Right kidney (tissue), 1 donor: ENCODE results near the gene OGFOD2.

ENCODE experiments used
- DNase-seq: peaks from one replicate; pipeline ENCODE4 v3.0.0-alpha.2; 2016

The OGFOD2 gene

DNA sequence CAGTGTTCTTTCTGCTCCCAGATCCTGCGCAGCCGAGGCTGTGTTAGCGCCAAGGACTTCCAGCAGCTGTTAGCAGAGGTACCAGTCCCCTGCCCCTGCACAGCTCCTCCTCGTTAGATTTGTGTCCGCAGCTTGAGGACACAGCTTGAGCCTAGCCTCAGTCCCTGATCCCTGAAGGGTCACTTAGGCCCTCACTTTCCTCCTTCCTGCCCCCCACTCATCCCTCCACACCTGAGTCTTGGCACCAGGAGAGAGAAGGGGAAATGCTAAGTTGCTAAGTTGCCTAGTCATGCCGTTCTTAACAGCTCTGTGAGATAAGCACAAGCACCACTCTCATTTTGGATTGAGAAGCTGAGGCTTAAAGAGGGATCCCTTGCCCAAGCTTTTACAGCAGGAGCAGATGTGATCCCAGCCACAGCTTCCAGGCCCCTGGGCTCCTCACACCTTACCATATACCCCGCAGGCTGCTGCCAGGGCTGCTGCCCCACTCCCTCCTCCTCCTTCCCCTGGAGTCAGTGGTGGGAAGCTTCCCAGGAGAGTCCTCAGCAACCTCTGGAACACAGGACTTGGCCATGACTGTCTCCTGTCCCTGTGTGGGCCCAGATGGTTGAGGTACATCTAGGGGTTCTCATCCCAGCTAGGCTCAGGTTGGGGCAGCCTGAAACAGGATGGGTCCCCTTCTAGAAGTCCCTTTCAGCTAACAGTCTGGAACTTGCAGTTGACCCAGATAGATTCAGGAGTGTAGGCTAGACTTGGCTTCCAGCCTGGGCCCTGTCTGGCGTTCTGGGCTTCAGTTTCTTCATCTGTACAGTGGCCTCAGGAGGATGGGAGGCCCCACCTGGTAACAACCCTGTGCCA is 975 bp downstream of the OGFOD2 start:
- DNase-seq, result no peak

DNA sequence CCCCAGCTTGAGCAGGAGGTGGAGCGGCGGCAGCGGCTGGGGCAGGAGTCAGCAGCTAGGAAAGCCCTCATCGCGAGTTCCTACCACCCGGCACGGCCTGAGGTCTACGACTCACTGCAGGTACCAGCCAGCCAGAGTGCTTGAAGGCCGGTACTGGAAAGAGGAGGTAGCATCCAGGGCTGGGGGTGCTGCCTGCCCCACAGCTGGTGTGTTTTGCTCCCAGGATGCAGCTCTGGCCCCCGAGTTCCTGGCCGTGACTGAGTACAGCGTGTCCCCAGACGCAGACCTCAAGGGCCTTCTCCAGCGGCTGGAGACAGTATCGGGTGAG is 1.6 kb downstream of the OGFOD2 start:
- no peak for DNase-seq

DNA sequence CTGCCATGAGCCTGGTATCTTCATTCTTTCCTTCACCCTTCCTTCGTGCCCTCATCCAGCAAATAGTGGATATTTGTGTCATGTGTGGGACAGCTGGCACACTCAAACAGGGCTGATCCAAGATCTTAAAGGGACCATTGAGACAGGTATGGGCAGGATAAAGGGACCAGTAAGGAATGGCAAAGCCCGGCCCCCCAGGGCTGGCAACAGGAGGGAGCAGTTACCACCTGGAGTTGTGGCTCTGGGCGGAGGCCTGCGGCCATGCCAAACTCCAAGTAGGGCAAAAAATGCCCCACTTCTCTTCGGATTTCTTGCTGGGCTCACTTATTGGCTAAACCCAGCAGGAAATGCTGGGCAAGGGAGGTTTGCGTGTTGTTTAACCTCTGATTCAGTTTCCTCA is 2.1 kb downstream of the OGFOD2 start:
- DNase-seq, result no peak

DNA sequence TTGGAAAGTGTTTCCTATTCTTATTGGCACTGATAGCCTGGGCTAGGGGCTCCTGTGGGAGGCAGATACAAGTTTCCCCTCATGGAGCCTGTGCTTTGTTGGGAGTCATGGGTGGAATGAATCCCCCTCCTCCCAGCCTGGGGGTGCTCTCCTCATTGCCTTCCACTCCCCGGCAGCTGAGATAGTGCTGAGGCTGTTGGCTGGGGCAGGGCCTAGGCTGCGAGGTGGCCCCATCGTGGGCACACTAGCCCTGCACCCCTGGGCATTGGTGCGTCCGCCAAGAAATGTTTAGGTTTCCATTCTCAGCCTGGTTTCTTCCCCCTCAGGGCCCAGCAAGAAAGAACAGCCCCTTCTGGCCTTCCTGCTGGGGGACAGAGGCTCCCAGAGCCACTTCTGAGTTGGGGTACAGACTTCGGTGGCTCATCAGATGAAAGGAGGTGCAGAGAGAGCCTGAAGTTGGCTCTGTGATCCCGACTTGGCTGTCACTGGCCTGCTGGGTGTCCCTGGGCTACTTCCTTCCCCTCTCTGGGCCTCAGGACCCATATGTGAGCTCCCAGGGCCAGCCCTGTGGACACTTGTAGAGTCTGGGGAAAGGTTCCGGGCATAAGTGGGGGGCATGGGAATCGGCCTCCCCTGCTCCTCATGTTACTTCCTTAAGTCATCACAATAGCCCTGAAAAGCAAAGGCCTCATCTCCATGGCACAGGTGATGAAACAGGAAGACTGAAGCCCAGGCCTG is 2.8 kb downstream of the OGFOD2 start:
- no peak for DNase-seq

DNA sequence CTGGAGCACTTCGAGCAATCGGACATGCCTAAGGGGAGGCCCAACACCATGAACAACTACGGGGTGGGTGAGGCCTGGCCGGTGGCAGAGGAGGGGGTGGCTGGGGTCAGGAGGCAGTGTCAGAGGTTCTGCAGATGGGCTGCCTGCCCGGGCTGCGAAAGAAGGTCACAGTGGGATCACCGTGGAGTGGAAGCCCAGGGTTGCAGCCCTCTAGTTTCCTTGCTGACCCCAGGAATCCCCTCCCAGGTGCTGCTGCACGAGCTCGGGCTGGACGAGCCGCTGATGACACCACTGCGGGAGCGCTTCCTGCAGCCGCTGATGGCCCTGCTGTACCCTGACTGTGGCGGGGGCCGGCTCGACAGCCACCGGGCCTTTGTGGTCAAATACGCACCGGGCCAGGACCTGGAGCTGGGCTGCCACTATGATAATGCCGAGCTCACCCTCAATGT is 3.5 kb downstream of the OGFOD2 start:
- no peak for DNase-seq

DNA sequence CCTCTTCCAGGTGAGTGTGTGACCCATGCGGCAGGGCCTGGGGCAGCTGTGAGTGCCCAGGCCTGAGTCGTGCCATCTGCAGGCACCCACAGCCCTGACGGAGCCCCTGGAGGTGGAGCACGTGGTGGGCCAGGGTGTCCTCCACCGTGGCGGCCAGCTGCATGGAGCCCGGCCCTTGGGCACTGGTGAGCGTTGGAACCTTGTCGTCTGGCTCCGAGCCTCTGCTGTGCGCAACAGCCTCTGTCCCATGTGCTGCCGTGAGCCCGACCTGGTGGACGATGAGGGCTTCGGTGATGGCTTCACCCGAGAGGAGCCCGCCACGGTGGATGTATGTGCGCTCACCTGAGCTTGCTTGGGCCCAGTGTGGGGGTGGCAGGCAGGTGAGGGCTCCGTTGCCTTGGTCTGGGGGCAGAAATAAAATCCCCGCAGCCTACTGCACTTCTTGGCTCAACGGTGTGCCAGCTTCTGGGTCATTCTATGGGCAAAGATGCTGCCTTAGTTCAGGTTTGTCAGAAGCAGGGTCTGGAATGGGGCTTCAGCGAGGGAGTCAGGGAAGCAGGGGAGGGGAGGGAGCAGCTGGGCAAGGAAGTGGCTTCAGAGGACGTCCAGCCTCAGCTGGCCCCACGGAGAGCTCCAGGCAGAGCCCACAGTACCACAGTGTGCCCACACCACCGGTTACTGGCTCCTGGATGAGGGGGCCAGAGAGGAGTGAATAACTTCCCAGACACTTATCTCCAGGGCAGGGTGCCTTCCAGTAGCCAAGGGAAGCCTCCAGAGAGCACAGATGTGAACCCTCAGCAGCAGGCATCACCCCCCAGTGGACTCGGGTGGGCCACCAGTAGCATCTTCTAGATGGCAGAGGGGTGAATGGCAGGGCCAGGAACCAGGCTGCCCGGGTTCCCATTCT is 4.2 kb downstream of the OGFOD2 start:
- DNase-seq, result no peak

DNA sequence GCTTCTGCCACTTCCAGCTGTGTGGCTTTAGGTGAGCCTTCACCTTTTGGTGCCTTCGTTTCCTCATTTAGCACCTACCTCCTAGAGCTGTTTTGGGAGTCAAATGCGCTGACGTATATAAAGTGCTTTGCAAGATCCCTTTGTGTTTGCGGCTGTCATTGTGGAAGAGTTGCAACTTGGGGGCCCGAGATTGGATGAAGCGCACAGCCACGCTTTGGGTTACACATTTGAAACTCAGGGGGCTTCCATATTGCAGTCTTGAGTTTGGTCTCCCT is 4.8 kb downstream of the OGFOD2 start:
- DNase-seq, result no peak

DNA sequence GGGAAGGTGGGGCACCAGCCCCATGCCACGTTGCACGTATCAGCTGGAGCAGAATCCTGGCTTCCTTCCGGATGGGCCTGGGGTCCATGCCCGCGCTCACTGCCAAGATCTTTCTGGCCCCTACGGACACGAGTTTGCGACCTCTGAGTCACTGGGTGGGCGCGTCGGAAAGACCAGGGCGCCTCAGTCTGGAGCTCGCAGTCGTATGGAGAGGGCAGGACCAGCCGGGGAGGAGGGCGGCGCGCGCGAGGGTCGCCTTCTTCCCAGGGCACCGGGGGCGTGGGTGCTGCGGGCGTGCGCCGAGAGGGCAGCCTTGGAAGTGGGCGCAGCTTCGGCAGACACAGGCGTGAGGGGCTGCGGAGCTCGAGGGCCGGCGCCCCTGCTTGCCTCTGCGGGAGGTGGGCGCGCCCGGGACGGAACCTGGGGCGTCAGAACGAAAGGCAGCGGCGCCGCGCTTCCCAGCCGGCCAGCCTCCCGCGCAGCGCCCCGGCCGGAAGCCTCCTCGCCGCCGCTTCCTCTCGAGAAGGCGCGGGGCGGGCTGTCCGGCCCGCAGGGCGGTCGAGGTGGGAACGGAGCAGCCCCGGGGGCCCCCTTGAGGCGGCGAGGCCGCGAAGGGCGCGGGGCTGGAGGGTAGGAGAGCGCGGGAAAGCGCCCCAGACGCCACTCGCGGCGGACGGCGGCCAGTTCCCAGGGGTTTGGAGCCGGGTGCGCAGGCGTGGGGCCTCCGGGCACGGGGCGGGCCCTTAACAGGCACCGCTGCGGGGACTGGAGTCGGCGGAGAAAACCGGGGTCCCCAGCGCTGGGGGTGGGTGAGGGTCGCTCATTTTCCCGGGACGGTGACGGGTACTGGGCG is 5.4 kb downstream of the OGFOD2 start, which contains the start of gene ARL6IP4:
Gene ARL6IP4 (plus strand): TSS at position 499 of the 853 bp plus-strand sequence. CDS start 459 bp downstream, outside the sequence.
- peak; percentile 90 for DNase-seq

DNA sequence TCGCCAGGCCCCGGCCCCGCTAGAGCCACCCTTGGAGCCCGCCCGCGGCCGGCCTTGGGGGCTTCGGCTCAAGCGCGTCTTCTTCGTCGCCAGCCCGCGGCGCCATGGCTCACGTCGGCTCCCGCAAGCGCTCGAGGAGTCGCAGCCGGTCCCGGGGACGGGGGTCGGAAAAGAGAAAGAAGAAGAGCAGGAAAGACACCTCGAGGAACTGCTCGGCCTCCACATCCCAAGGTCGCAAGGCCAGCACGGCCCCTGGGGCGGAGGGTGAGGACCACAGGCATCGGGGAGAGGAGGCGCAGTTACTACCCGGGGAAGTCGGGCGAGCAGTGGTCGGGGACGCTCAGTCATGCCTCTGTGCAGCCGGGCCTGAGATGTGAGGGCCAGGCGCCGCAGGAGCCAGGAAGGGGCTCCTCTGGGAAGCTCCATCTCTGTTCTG is 6.0 kb downstream of the OGFOD2 start:
- DNase-seq, result no peak

DNA sequence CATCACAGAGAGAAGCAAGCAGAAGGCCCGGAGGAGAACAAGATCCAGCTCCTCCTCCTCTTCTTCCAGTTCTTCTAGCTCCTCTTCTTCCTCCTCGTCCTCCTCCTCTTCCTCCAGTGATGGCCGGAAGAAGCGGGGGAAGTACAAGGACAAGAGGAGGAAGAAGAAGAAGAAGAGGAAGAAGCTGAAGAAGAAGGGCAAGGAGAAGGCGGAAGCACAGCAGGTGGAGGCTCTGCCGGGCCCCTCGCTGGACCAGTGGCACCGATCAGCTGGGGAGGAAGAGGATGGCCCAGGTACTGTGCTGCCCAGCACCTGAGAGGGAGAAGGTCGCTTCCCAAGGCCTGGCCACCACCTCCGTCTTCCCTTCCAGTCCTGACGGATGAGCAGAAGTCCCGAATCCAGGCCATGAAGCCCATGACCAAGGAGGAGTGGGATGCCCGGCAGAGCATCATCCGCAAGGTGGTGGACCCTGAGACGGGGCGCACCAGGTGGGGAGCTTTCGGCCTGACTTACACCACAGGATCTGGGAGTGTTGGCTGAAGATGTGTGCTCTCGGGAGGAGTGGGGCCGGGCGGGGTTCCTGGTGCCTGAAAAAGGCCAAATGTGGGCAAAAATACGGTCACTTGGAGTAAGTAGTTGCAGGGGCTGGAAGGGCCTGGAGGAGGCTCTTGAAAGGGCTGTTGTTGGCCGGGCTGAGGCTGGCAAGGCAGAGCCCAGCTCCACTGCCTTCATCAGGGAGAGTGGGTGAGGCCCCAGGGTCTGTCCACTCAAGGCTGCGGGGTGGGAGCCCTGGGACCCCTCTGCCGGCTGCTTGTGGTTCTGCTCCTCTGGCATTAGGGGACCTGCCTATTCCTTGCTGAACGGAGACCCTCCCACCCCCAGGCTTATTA is 6.8 kb downstream of the OGFOD2 start:
- DNase-seq, result no peak

DNA sequence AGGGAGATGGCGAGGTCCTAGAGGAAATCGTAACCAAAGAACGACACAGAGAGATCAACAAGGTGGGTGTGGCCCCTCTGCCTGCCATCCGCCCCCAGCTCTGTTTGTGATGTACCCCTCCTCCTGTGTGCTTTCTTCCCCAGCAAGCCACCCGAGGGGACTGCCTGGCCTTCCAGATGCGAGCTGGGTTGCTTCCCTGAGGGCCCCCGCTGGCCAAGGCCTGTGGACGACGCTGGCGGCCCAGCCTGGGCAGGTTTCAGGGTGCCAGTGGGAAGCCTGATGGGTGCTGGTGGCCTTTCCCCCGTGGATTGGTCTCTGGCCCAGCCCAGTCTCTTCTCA is 7.4 kb downstream of the OGFOD2 start:
- no peak for DNase-seq

DNA sequence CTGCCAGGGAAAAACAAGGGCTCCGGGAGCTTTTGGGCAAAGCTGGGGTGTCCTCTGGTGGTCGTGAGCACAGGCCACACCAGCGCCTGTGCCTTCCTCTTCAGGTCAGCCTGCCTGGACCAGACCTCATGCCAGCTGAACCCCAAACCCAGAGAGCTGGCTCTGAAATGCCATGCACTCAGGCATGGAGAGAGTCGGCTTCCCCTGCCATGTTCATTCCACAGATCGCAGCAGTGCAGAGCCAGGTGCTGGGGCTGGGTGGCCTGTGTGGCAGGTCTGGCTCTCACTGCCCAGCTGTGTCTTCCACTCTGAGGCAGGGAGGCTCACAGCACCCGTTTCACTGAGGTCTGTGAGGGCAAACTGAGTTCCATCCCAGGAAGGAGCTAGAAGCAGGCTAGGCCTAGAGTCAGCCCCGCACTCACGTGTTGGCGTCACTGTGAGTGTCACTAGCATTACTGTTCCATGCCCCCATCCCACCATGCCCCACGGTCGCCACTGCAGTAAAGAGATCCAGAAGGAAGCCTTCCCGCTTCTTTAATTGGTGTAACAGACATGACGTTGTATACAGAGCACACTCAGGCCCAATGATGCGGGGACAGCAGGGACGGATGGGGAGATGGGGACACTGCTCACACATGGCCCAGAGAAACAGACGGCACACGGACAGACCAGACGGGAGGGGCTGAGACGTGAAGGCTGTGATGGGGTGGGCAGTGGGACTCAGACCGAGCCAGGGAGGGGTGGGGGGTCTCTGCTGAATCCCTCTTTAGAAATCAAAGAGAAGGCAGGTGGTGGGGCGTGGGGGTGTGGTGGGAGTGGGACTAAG is 8.1 kb downstream of the OGFOD2 start:
- no peak for DNase-seq

DNA sequence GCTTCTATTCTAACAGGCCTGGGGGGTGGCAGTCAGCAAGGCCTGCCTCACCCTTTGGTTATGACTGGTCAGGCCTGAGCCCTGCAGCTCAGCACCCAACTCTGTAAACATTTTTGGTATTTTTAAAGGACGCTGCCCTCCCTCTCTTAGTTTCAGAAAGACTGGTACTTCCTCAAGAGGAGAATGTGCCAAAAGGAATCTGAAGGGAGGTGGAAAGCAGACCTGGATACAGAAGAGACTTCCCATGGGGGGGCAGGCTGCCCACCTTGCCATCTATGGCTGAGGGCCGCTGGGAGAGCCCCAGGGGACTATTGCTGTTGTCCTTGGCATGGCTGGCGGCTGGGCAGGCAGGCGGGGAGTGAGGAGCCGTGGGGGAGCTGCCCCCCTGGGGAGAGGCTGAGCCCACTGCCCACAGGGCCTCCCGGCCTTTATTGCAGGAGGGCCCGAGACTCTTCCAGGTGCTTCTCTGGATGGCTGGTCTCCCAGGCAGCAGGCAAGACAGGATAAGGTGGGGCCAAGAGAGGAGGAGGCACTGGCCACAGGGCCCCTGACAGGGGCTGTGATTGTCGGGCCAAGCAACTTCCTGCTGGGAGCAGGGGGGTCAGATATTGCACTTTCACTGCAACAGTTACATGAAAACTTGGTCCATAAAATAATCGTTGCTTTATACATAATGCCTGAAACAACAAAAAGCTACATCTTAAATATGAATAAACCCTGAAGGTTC is 8.9 kb downstream of the OGFOD2 start:
- DNase-seq, result no peak

DNA sequence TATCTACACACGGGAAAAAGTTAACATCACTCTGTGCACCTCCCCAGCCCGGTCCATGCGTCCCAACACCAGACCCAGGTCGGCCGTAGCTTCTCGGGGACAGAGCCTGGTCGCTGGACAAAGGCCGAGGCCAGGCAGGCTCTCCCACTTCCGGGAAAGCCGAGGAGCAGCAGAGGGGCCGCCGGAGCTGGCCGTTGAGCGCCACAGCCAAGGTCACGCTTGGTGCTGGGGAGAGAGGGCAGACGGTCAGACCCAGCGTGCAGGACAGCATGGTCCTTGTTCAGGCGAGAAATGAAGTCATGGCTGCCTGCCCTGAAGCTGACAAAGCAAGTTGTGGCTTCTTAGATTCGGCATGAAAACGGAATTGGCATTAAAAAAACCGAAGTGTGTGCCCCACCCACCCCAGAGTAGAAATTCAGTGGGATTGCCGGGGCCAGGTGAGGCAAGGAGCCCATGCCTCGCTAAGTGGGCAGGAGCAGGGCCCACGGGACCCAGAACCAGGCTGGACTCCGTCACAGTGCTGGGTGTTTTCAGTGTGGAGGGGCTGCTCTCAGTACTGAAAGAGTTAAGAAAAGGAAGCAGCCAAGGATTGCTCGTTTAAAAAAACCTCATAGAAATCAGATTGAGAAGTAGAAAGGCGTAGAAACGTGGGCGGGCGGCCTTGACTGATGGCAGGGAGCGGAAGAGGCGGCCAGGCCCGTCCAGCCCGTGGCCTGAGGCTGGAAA is 9.7 kb downstream of the OGFOD2 start:
- DNase-seq, result peak; percentile 69

DNA sequence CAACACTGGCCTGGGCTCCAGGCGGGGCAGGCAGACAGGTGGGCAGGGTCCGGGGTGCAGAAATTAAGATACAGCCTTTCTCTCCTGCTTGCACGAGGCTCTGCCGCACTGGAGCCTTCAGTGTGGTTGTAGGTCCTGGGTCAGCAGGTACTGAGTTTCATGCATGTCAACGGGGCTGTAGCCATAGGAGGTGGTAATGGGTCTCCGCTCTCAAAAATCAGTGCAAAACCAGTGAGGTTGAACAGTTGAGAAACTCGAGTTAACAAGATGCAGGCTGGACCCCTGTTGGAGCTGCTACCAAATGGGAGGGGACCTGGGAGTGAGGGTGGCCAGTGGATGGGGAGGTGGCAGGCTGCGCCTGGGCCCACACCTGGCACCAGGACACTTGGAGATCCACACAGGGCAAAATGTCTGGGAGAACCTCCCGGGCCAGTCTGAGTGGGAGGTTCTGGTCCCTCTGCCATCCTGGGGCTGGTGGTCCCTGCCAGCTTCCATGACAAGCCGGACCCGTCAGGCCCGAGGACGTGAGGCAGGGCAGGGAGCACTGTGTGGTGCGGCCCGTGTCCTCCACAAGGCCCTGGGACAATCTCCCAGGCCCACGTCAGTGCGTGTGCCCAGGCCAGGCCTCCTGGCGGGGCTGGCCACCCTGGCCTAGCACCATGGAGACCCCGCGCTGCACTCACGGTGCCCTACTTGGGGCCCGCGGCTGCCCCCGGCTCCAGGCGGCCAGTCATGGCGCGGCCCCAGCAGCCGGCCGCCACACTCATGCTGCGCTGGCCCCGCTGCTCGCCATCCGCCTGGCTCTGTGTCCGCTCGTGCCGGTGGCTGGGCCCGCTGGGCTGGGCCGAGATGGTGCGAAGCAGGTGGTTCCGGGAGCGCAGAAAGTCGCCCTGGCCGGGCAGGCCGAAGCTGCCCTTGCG is 10.6 kb downstream of the OGFOD2 start:
- DNase-seq, result no peak

DNA sequence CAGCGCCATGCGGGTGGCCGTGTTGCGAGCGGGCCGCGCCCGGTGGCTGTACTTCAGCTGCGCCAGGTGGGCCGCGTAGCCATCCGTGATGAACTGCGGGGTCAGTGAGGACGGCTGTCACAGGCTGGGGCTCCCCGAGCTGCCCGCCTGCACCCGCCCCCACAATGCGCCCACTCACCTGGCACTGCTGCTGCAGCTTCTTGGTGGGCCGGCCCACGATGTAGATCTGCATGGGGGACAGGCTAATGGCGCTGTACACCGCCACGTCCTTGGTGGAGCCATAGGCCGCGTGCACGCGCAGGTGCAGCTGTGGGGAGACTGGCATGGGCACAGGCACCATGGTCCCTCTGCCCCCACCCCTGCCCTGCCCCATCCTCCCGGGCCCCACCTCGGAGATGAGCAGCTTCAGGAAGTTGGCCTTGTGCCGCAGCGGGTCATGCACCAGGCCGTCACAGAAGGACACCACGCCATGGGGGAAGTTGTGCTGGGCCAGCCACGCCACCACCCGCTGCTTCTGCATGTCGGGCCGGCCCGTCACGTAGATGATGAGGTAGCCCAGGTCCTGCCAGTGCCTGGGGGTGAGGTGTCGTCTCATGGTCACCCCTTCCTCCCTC is 11.3 kb downstream of the OGFOD2 start:
- DNase-seq, result no peak
